HG02678 (cell line): ENCODE data around the gene KIAA1210.
"Not testable (repeated sequence)": the region's sequence is repeated elsewhere in the genome, so short reads cannot be mapped to it uniquely, and the experiment has no call there.

Source experiments
- ATAC-seq: cut with Tn5 transposase; IDR thresholded peaks from one replicate; pipeline ENCODE4 v1.9.1; 2021; ENCODE audit warnings: mild to moderate bottlenecking, moderate library complexity; ENCODE audit not compliant: unreplicated experiment

Gene KIAA1210

DNA sequence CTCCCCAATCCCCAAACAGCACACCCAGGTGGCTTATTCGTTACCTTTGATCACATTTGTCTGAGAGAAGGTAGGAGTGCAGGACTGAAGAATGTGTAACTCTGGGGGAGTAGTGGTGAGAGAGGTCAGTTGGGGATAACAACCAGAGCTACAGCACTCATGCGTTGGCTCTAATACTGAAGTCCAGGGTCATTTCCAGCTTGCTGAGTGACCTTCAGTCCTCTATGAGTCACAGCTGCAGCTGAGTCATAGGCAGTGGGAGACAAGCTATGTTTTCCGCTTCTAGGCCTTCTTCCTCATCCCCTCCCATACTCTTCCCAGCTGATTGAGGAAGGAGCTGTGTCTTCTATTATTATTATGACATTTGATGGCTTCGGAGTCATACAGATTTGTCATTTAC is 86.4 kb downstream of the KIAA1210 start:
- no peak for ATAC-seq

DNA sequence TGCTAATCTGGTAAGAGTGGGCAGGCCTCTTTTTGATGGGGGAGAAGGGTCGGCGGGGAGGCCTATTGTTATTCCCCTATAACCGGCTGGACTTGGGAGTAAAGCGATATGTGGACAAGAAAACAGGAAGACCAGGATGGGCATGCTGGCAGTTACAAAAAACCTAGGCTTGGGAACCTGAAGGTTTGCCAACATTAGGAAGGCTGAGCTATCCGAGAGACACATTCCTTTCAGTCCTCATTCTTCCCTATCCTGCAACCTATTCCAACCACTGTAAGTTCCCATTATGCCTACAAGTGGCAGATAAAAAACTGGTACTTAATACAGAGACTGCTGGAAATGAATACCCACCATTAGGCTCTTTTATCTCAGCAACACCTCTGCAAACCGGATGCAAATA is 87.2 kb downstream of the KIAA1210 start:
- ATAC-seq: no peak

- ATAC-seq: no peak
These were observed 91.2 kb downstream of the KIAA1210 start for GRCh38 chrX:119036107-119037029.

- no peak for ATAC-seq
These were observed 96.6 kb downstream of the KIAA1210 start for GRCh38 chrX:119030990-119031389.

DNA sequence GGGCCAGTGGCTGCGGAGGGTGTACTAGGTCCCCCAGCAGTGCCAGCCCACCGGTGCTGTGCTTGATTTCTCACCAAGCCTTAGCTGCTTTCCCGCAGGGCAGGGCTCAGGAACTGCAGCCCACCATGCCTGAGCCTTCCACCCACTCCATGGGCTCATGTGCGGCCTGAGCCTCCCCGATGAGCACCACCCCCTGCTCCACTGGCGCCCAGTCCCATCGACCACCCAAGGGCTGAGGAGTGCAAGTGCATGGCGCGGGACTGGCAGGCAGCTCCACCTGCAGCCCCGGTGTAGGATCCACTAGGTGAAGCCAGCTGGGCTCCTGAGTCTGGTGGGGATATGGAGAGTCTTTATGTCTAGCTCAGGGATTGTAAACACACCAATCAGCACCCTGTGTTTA is 98.0 kb downstream of the KIAA1210 start:
- not testable (repeated sequence) for ATAC-seq

DNA sequence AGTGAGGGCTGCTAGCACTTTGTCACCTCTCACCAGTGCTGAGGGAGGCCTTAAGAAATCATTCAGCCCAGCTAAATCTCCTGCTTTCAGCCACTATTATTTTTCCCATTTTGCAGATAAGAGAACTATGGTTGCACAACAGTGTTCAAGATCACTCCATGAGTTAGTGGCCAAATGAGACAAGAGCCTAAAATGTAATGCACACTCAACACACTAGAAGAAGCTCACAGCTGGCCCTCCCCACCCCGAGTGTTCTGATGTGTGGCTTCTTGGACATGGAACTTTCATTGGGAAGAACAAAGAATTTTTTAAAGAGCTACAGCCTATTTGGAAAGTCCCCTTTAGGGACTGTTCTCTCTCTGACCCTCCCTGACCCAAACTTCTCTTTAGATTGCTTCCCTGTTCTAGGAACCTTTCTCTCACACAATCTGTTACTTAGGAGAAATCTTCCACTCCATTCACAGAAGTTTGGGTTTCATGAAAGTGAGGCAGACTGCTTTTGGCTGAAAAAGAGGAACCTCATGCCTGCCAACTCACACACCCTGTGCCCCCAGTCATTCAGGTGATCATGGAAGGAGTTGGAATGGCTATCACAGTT is 98.8 kb downstream of the KIAA1210 start:
- ATAC-seq: no peak
